Tibial artery (tissue), 4 donors: ENCODE data around the gene CEP72.

Experiments used
- DNase-seq, 2 donors: peaks; one replicate each; pipeline ENCODE4 v3.0.0-alpha.2; 2019
- H3K27ac ChIP-seq, 2 donors: fragments of 200-600 bp; sonication (generic) in 1 of 2; 1 replicate in 1 of 2; 2 replicates in 1 of 2; pipeline ENCODE4 v1.5.1; 2018 to 2019; ENCODE audit warnings: mild to moderate bottlenecking in 1 of 2
- H3K27me3 ChIP-seq, 2 donors: fragments of 200-600 bp; sonication (generic) in 1 of 2; one replicate each; pipeline versions ENCODE4 v1.5.1 to v1.6.0; 2016 to 2019
- H3K36me3 ChIP-seq, 3 donors: fragments of 200-600 bp; sonication (generic) in 2 of 3; one replicate each; pipeline ENCODE4 v1.5.1; 2016 to 2019; ENCODE audit warnings: mild to moderate bottlenecking in 2 of 3
- H3K4me1 ChIP-seq, 4 donors: fragments of 200-600 bp; sonication (generic) in 2 of 4; 1 replicate in 3 of 4; 2 replicates in 1 of 4; pipeline ENCODE4 v1.5.1; 2016 to 2019
- H3K4me3 ChIP-seq, 2 donors: fragments of 200-600 bp; sonication (generic) in 1 of 2; 1 replicate in 1 of 2; 2 replicates in 1 of 2; pipeline ENCODE4 v1.5.1; 2018 to 2019; ENCODE audit warnings: mild to moderate bottlenecking in 2 of 2
- H3K9me3 ChIP-seq, 3 donors: fragments of 200-600 bp; sonication (generic) in 1 of 3; one replicate each; pipeline ENCODE4 v1.5.1; 2016 to 2019
- intact Hi-C: fragments of 100-400 bp; cut with DNase I; formaldehyde crosslinking; loops from one replicate; pipeline ENCODE4 v1.15.0; 2023; ENCODE audit warnings: low total_unique reads
- TF ChIP-seq, protein P1 (sequence below), 2 experiments: fragments of 200-600 bp in 1 of 2; fragments of 450-650 bp in 1 of 2; IDR thresholded peaks; one replicate each; pipeline ENCODE4 v1.5.1; 2017 to 2019; ENCODE audit warnings: antibody characterized with exemption in 2 of 2, mild to moderate bottlenecking in 1 of 2, moderate library complexity in 1 of 2

Gene CEP72

DNA sequence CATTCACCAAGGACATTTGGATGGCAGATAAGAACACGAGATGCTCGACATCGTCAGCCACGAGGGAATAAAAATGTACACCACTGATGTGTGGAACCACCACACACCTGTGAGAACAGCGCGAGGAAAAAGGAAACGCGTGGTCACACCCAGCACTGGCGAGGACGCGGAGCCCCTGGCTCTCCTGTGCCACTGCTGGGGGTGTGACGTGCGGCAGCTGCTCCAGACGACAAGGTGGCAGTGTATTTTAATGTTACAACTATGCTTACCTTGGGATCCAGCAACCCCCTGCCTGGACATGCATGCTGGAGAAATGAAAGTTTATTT, 13.6 kb upstream of the CEP72 start:
- no peaks in the 10 kb centered on the region for H3K9me3 ChIP-seq
- H3K27me3 ChIP-seq: peaks cover 0 to 41% of the 10 kb centered on the region in 2 donors
- H3K36me3 ChIP-seq: no peaks in the 10 kb centered on the region
- H3K4me3 ChIP-seq: no peak overlapping the region
- TF ChIP-seq, protein P1, sequence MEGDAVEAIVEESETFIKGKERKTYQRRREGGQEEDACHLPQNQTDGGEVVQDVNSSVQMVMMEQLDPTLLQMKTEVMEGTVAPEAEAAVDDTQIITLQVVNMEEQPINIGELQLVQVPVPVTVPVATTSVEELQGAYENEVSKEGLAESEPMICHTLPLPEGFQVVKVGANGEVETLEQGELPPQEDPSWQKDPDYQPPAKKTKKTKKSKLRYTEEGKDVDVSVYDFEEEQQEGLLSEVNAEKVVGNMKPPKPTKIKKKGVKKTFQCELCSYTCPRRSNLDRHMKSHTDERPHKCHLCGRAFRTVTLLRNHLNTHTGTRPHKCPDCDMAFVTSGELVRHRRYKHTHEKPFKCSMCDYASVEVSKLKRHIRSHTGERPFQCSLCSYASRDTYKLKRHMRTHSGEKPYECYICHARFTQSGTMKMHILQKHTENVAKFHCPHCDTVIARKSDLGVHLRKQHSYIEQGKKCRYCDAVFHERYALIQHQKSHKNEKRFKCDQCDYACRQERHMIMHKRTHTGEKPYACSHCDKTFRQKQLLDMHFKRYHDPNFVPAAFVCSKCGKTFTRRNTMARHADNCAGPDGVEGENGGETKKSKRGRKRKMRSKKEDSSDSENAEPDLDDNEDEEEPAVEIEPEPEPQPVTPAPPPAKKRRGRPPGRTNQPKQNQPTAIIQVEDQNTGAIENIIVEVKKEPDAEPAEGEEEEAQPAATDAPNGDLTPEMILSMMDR (IDR thresholded peaks at IDR 0.05): no peak
- no peaks in the 10 kb centered on the region for H3K4me1 ChIP-seq
- peak in 1 of 2 donors; percentile 25 for DNase-seq
- no peak overlapping the region for H3K27ac ChIP-seq
- intact Hi-C loops: no loop called here

DNA sequence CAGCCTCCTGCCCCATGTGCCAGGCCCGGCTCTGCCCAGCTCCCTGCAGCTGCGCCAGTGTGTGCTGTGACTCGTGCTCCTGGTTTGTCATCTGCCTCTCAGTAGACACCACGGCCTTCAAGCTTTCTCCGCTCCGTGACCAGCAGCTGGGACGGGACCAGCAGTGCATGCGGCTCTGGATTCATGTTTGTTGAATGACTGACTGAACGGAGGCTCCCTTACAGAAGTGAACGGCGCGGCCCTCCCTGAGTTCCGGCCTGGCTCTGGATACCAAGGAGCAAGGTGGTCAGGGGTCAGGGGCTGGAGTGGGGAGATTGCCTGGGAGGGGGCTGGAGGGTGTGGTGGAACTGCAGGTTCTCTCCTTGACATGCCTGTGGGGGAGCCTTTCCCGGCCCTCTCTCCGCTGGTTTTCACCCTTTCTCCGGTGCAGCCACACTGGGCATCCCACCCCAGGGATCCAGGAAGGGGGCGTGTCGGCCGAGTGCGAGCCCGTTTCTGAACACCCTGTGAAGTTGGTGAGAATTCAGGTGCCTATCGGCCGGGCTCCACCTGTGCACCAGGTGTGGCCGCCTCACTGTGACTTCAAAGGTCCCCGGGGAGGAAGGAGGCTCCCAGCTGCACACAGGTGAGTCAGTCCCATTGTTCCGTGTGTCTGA, 11.1 kb upstream of the CEP72 start:
- intact Hi-C loops: loop anchor here (10.0 kb wide), 1 partner anchor 116 kb away; no protein-coding TSS in a partner anchor
- TF ChIP-seq, protein P1 (IDR thresholded peaks at IDR 0.05): no peak
- peak in 1 of 2 donors; percentile 59 for DNase-seq
- Histone ChIP-seq H3K4me1 (no peaks in the 10 kb centered on the region), H3K4me3 (no peak overlapping the region), H3K36me3 (no peaks in the 10 kb centered on the region), H3K27me3 (peaks cover 0 to 45% of the 10 kb centered on the region in 2 donors), H3K27ac (no peak overlapping the region), H3K9me3 (no peaks in the 10 kb centered on the region)

DNA sequence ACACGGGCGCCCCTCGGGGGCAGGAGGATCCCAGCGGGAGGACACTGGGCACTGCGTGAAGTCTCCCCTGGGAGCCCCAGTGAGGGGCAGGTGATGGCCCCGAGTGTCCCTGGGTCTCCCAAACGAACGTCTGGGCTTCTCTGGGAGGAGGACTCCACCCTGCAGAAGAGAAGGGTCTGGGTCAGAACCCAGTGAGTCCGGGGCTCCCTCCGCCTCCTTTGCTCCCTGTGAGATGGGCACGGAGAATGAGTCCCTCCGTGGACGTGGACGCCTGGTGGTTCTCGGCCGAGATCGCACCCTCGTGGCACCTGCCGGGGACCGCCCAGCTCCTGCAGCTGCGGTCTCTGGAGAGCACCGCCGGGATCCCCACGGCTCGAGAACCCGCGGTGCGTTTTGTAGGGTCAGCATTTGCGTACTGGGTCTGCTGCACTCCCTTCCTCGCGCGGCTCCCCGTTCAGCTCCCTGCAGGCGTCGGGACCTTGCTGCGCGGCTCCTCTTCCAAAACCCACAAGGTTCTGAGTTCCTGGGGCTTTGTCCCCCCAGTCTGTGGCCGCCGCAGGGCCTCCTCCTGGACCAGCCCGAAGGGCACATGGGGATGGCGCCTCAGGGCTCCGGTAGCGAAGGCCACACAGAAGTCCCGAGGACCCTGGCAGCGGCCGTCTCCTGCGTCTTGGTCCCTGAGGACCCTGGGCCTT, 10.2 kb upstream of the CEP72 start:
- Histone ChIP-seq H3K4me1 (no peaks in the 10 kb centered on the region), H3K27ac (no peak overlapping the region), H3K4me3 (no peak overlapping the region), H3K27me3 (peaks cover 0 to 54% of the 10 kb centered on the region in 2 donors), H3K9me3 (no peaks in the 10 kb centered on the region), H3K36me3 (no peaks in the 10 kb centered on the region)
- TF ChIP-seq, protein P1 (IDR thresholded peaks at IDR 0.05): no peak
- DNase-seq: peak in 1 of 2 donors; percentile 57
- intact Hi-C loops: loop anchor here (10.0 kb wide), 1 partner anchor 117 kb away; no protein-coding TSS in a partner anchor

DNA sequence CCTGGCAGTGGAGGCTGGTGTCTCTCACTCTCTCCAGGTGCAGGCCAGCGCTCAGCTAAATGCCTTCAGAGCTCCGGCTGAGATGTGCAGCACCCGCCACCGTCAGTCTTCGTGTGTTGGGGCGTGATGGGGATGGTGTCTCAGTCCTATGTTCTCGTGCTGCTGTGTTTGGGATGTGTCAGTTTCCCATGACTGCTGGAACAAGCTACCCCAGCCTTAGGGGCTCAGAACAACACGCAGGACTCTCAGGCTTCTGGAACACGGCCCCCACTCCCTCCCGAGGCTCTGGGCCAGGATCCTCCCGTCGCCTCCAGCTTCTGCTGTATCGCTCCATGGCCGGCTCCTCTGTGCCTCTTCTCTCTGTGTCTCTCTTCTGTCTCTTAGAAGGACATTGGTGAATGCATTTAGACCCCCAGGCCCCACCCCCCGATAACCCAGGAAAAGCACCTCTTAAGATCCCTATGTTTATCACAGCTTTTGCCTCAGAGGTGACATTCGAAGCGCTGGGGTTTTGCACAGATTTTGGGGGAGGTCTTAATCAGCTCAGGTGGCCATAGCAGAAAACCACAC, 9.6 kb upstream of the CEP72 start:
- Histone ChIP-seq H3K4me1 (no peaks in the 10 kb centered on the region), H3K4me3 (no peak overlapping the region), H3K9me3 (no peaks in the 10 kb centered on the region), H3K27me3 (peaks cover 0 to 59% of the 10 kb centered on the region in 2 donors), H3K27ac (no peak overlapping the region), H3K36me3 (no peaks in the 10 kb centered on the region)
- DNase-seq: peak in 1 of 2 donors; percentile 38
- TF ChIP-seq, protein P1 (IDR thresholded peaks at IDR 0.05): no peak
- intact Hi-C loops: loop anchor here (10.0 kb wide), 1 partner anchor 118 kb away; no protein-coding TSS in a partner anchor

DNA sequence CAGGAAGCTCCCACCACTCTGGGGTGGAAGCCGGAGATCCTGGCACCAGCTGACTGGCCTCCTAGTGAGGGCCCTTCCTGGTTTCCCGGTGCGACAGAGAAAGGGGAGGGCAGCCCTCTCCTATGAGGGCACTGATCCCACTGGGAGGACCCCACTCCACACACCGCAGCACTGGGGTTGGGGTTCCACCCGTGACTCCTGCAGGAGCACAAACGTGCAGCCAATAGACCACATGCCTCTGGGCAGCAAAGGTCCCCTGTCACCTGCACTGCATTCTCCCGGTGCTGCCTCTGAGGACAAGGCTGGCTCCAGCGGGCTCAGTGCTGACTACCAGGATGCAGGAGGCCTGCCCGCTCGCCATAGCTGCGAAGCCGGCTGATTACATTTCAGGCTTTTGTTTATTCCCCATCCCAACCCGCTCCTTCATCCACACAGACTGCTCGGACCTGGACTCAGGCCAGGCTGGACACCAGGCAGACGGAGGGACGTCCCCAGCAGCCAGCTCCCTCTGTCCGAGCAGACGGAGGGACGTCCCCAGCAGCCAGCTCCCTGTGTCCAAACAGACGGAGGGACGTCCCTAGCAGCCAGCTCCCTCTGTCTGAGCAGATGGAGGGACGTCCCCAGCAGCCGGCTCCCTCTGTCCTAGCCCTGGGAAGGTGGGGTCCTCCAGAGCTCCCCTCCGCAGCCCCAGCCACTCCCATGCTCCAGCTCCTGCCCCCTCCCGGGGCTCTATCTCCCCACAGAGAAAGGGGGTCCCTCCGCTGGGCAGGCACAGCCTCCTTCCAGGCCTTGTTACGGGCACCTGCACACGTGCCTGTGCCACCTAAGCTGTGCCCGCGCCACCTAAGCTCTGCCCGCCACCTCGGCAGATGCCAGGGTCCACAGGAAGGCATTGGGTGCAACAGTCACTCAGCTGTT, 8.8 kb upstream of the CEP72 start:
- DNase-seq: peak in 1 of 2 donors; percentile 61
- intact Hi-C loops: loop anchor here (10.0 kb wide), 1 partner anchor 119 kb away; no protein-coding TSS in a partner anchor

More for the DNA sequence above, 8.8 kb upstream of the CEP72 start:
- Histone ChIP-seq H3K4me1 (no peaks in the 10 kb centered on the region), H3K9me3 (no peaks in the 10 kb centered on the region), H3K27ac (no peak overlapping the region), H3K36me3 (no peaks in the 10 kb centered on the region), H3K4me3 (no peak overlapping the region), H3K27me3 (peaks cover 0 to 59% of the 10 kb centered on the region in 2 donors)
- TF ChIP-seq, protein P1 (IDR thresholded peaks at IDR 0.05): no peak
